GM19397 (cell line): ENCODE results near the gene CAMK1.

ENCODE experiments used
- ATAC-seq: cut with Tn5 transposase; IDR thresholded peaks from one replicate; pipeline ENCODE4 v1.9.1; 2021; ENCODE audit warnings: mild to moderate bottlenecking, moderate library complexity; ENCODE audit not compliant: unreplicated experiment

CAMK1 gene

GRCh38 chr3:9793161-9793781 lies 23.5 kb upstream of the CAMK1 start:
- ATAC-seq: peak; percentile 3

DNA sequence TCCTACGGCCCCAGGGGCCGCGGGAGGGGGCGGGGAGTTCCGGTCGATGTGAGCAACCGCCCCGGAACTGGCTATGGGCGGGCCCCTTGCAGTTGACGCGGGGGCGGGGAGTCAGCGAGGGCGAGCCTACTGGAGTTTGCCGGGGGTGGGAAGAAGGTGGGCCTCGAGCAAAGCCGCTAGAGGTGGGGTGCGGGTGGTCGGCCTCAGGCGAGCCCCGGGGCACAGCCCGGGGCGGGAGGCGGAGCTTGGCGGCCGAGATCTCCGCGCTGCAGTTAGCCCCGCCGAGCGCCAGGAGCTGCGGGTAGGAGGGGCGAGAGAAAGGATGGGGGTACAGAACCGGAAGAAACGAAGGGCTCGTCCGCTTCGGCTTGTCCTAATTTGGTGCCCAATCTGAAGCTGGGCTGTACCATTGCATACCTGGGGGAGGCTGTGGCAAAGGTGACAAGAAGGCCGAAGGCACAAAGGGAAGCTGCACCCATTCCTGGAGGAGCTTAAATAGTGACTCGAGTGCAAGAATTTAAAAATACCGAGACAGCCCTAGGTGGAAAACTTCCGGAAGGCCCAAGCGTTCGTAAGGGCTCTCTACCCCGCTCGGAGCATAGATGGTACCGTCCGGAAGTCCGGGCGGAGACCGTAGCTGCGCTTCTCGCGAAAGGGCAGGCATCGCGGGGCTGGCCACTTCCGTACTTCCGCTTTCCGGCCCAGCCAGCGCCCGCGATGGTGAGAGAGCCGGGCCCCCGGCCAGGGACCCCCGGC lies 22.8 kb upstream of the CAMK1 start, which contains the start of the genes ARPC4 and TADA3:
TSS of gene ARPC4 (plus strand) at position 678 of the 756 bp plus-strand sequence. CDS start at position 718, 40 bp downstream.
TSS of gene TADA3 (minus strand) at position 69 of the 756 bp plus-strand sequence. CDS start 1,007 bp downstream, outside the sequence.
- peak; percentile 79 for ATAC-seq

- no peak for ATAC-seq
Observed at GRCh38 chr3:9791790-9792404, 22.1 kb upstream of the CAMK1 start.

GRCh38 chr3:9791127-9791526 lies 21.4 kb upstream of the CAMK1 start:
- no peak for ATAC-seq

DNA sequence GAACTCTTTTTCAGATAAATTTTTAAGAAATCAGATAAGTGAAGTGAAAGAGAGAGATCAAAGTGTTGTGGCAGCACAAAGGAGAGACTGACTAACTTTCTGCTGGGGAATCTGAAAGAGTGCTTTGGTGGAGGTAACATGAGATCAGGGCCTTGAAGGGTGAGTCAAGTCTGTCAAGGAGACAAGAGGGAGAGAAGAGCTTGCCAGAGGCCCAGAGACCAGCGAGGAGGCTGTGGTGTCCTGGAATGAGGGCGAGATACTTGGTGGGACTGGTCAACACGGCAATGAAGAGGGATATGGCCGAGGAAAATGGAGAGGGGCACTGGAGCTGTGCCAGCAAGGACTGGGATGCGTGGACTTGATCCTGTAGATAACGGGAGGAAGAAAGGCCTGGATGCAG lies 18.0 kb upstream of the CAMK1 start:
- ATAC-seq: no peak

DNA sequence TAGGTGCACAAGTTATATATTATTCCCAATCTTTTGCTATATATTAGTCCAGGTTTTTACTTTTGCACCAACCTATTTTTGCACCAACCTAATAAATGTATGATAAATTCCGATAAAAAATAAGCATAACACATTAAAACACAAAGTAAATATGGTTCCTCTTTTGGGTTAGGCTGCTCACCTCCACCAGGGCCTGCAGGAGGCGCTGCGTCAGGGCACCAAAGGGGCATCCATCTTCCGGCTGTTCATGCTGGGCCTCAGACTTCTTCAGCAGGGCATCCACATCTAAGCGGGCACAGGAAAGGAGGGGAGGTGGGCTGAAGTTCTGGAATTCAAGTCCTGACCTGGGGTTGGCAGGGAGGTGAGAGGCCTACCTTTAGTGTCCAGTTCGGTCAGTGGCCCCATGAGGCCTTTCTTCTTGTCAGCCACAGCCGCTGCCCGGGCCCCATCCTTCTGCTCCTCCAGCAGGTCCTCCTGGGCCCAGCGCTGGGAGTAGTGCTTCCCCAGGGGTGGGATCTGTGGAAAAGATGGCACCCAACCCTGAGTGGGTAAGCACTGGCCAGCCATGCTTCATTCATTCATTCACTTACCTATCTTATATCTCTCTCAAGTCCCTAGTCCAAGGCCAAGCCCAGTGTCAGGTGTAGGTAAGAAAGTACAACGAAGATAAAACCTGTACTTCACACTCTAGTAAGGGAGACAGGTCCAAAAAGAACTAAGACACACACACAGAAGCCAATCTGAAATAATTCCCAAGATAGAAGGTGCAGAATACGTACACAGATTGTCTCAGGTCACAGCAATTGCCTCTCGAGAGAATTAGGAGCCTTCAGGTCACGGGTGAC lies 17.3 kb upstream of the CAMK1 start:
- no peak for ATAC-seq

DNA sequence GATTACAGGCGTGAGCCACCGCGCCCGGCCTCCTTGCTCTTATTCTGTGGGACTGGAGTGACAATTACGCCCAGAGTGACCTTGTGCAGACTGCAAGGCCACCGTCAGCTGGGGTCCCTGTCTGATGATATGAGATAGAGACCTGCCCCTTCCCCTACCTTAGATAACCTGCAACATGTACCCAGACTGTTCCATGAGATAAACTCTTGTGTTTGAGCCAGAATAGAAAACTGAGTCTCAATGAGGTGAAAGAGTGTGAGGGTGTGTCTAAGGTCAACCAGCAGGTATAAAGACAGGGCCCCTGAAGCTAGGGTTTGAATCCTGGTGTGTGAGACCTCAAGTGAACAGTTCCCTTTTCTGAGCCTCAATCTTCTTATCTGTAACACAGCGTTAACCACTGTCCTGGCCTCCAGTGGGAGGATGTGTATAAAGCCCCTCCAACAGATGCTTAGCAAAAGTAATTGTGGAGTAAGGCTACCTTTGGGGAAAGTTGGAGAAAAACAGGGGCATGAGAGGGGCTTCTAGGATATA lies 16.5 kb upstream of the CAMK1 start:
- no peak for ATAC-seq

- ATAC-seq: no peak
Observed at GRCh38 chr3:9785602-9786001, 15.9 kb upstream of the CAMK1 start.

GRCh38 chr3:9784965-9785364 lies 15.2 kb upstream of the CAMK1 start:
- no peak for ATAC-seq

DNA sequence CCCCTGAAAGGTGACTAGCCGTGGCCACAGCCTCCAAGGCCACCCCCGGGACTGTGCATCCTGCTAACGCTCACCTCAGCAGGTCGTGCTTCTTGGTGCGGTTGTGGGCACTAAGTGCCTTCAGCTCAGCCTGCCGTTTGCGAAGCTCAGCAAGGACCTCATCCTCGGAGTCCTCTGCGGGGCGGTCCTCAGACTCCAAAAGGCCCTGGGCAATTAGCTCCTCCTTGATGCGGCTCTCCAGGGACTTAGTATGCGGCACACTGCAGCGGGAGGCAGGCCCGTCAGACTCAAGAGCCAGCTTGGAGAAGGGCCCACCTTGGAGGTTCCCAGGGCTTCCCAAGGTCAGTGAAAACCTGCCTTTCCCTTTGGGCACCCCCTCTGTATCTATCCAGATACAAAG lies 14.2 kb upstream of the CAMK1 start:
- no peak for ATAC-seq

DNA sequence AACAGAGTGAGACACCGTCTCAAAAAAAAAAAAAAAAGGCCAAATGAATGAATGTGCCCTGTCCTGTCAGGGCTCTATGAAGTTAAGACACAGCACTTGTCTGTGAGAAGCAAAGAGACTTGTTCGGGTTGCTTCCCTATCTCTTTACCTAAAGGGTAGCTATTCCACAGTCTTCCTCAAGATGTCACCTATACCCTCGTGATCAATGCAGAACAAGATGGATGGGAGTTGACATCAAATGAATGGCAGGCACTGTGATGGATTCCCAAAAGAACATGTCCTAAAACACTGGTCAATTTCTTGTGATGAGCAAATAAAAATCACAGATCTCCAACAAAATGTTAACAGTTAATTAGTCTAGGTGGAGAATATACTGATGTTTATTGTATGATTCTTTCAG lies 13.0 kb upstream of the CAMK1 start:
- ATAC-seq: no peak

DNA sequence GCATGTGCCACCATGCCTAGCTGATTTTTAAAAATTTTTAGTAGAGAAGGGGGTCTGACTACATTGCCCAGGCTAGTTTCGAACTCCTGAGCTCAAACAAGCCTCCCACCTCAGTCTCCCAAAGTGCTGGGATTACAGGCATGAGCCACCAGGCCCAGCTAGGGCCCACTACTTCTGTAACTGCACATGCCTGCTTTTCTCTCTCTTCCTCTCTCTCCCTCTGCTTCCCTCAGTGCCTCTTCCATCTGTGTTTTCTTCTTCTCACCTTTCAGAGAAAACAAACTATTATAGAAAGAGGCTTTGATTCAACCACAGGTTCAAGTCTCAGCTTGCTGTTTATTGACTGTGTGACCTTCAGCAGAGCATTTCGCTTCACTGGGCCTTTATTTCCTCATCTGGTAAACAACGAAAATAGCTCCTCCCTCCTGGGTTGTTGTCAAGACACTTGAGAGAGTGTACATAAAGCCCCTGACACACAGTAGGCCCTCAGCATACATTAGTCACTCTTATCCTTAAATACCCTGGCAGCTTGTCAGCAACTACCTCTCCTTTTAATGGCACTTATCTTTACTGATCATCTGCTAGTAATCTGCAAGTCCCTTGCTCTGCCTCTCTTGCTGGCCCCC lies 12.3 kb upstream of the CAMK1 start:
- ATAC-seq: no peak

DNA sequence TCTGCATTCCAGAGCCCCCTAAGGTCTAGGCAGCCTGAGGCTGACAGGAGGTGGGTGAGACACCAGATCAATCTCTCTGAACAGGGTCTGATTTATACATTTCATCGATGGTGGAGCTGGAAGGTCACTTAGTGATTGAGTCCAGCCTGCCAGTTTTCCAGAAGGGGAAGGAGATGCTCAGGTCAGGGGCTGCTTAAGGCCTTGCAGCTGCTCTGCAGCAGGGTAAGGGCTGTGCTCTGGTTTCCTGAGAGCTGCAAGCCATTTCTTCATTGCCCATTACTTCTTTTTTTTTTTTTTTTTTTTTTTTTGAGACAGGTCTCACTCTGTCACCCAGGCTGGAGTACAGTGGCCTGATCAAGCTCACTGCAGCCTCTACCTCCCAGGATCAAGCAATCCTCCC lies 11.8 kb upstream of the CAMK1 start:
- ATAC-seq: no peak

- no peak for ATAC-seq
Observed at GRCh38 chr3:9780910-9781309, 11.2 kb upstream of the CAMK1 start.

GRCh38 chr3:9780458-9780812 lies 10.7 kb upstream of the CAMK1 start:
- ATAC-seq: no peak

DNA sequence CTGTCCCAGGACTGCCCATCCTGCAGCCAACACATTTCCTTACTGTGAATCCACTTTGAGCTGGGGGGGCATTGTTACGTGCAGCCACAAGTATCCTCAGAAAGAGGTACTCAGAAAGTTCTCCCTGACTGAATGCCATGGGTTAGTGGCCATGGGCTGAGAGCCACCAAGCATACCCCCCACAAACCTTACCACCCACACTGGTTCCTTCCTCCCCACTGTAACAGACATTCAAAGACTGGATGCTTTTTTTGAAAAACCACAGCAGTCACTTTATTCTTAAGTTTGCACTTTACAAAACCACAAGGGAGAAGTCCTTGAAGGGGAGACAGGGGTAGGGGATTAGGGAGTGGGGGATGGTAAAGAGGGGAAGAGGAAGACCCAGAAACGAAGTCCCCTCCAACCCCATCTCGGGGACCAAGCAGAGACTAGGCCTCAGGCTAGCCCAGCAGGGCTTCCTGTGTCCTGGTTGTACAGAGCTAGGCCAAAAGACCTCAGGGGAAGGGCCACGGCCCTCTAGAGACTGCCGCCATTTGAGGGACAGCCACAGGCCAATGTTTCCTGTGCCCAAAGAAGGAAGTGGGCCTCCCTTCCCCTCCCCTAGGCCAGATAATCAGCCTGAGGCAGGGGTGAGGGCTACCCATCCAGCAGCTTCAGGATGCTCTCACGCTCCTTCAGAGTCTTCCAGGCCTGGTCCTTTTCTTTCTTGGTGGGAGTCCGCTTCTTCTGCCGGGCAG lies 10.1 kb upstream of the CAMK1 start:
- peak; percentile 57 for ATAC-seq

- no peak for ATAC-seq
Observed at GRCh38 chr3:9779075-9779593, 9.4 kb upstream of the CAMK1 start.

DNA sequence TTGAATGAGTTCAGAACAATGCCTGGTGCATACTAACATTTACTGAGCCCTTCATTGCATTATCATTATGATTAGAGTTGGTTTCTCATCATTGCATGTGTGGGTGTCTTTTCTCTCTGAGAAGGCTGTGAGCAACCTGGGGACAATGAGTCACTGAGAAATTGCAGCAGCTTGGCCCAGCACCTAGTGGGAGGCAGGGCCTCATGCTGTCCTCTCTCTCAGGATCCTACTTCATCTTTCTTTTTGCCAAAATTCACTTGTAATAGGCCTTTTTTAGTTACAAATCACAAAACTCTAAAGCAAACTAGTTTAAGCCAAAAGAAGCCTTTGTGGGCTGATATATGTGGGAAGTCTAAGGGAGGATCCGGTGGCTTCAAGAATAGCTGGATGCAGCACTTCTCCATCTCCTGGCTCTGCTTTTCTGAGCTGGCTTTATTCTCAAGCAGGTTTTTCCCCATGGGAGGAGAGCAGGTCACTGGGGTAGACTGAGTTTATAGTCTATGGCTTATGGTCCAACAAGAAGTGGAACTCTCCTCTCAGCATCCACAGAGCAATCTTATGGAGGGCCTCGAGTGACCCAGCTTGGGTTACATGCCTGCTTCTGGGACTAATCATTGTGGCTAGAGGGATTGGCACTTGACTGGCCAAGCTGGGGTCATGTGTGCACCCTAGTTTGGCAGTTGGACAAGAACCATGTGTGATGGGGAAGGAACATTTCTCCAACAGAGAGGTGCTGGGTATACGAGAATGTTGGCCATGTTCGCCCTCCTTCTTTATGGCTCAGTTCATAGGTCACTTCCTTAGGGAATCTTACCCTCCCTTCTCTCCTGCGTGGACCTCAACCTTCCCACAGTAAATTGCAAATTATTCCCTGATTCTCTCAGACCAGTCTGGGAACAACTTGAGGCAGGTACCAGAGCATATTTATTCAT lies 8.7 kb upstream of the CAMK1 start:
- no peak for ATAC-seq

DNA sequence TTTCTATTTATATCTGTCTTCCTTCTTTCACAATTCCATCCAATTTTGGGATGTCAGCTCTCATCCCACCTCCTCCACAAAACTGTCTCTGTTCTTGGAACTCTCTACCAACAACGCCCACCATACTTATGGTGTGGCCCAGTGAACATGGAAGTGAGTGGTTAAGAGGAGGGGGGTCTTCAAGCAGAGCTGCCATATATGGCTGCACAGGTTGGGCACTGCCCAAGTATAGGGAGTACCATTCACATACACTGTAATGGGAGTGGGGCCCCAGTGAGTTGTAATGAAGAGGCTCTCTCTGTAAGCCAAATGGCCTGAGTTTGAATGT lies 7.9 kb upstream of the CAMK1 start:
- ATAC-seq: no peak
